Activated CD8-positive, alpha-beta memory T cell treated with anti-CD3 and anti-CD28 coated beads, Interleukin-2, amount 10 ng/mL, durations not matched to agents 7 days and 5 days (primary cell): ENCODE data around the gene DOCK10. TPM values are rescaled to one million over a fixed set of nuclear protein-coding genes. Genes with fewer than 3 reads are reported as not detected.
A peak's percentile ranks its signal among the peaks of the same experiment; 100 is the strongest.

ENCODE experiments used
- ATAC-seq: fragments of 150-1000 bp; cut with Tn5 transposase; one replicate; pipeline ENCODE4 v1.10.0; 2021; ENCODE audit warnings: moderate library complexity
- CTCF ChIA-PET: fragments of 350-600 bp; sonication (Branson Sonifier 250); formaldehyde crosslinking; loops from one replicate; lab custom pipeline; 2021; ENCODE audit warnings: antibody characterized with exemption; lab: Charles Lee
- DNase-seq: peaks from one replicate; pipeline ENCODE4 v3.0.0-alpha.2; 2020
- H3K27ac Mint-ChIP-seq: one replicate; pipeline ENCODE4 v1.8.0; 2021; ENCODE audit warnings: mild to moderate bottlenecking, mixed read lengths
- H3K27me3 Mint-ChIP-seq: one replicate; pipeline ENCODE4 v1.8.0; 2021; ENCODE audit warnings: mixed read lengths
- H3K36me3 Mint-ChIP-seq: one replicate; pipeline ENCODE4 v1.8.0; 2021; ENCODE audit warnings: mild to moderate bottlenecking, mixed read lengths
- H3K4me1 Mint-ChIP-seq: one replicate; pipeline ENCODE4 v1.8.0; 2021; ENCODE audit warnings: mixed read lengths
- H3K4me3 Mint-ChIP-seq: one replicate; pipeline ENCODE4 v1.8.0; 2021; ENCODE audit warnings: mild to moderate bottlenecking, moderate library complexity, mixed read lengths
- H3K9me3 Mint-ChIP-seq: one replicate; pipeline ENCODE4 v1.8.0; 2022; ENCODE audit warnings: low read depth, mixed read lengths
- total RNA-seq, 2 experiments: library from RNA; stranded (reverse); gene quantifications; one replicate each; pipeline ENCODE4 v1.2.3, GENCODE V29; 2021

Gene DOCK10
- total RNA-seq, 2 experiments from 2014 or later, result 251 to 271 TPM

- Mint-ChIP-seq H3K36me3 (peaks cover 49% of the 10 kb centered on the region), H3K4me1 (peaks cover 40% of the 10 kb centered on the region), H3K9me3 (peaks cover 2% of the 10 kb centered on the region), H3K27ac (no peak overlapping the region), H3K27me3 (no peaks in the 10 kb centered on the region), H3K4me3 (no peak overlapping the region)
- DNase-seq, result no peak
- CTCF ChIA-PET, result no interaction called here
- ATAC-seq, result no peak
Observed at GRCh38 chr2:224904381-224904780, 137.9 kb downstream of the DOCK10 start.

- Mint-ChIP-seq H3K4me1 (peaks cover 38% of the 10 kb centered on the region), H3K36me3 (peaks cover 48% of the 10 kb centered on the region)
- no peak for ATAC-seq
Observed at GRCh38 chr2:224903621-224904020, 138.6 kb downstream of the DOCK10 start.

GRCh38 chr2:224901121-224901676, 141.1 kb downstream of the DOCK10 start:
- ATAC-seq, result no peak

More at GRCh38 chr2:224903621-224904020, 138.6 kb downstream of the DOCK10 start:
- CTCF ChIA-PET, result no interaction called here
- Mint-ChIP-seq H3K27me3 (no peaks in the 10 kb centered on the region), H3K27ac (no peak overlapping the region), H3K9me3 (peaks cover 2% of the 10 kb centered on the region), H3K4me3 (no peak overlapping the region)
- DNase-seq, result no peak

GRCh38 chr2:224895377-224895776, 146.9 kb downstream of the DOCK10 start:
- DNase-seq, result no peak
- CTCF ChIA-PET, result interaction anchor here (0.7 to 1.6 kb wide), 5 partner anchors 10 to 114 kb away, joined by 3 to 7 read pairs (median 3); no protein-coding TSS in a partner anchor
- Mint-ChIP-seq H3K9me3 (no peaks in the 10 kb centered on the region), H3K36me3 (peaks cover 72% of the 10 kb centered on the region), H3K4me3 (no peak overlapping the region), H3K4me1 (peaks cover 59% of the 10 kb centered on the region), H3K27ac (peak overlapping the region; percentile 92), H3K27me3 (no peaks in the 10 kb centered on the region)
- ATAC-seq, result no peak

More at GRCh38 chr2:224901121-224901676, 141.1 kb downstream of the DOCK10 start:
- CTCF ChIA-PET, result no interaction called here
- peaks cover 40% of the 10 kb centered on the region for H3K4me1 Mint-ChIP-seq
- no peak overlapping the region for H3K27ac Mint-ChIP-seq
- no peaks in the 10 kb centered on the region for H3K27me3 Mint-ChIP-seq
- no peak overlapping the region for H3K4me3 Mint-ChIP-seq
- no peaks in the 10 kb centered on the region for H3K9me3 Mint-ChIP-seq
- no peak for DNase-seq
- H3K36me3 Mint-ChIP-seq, result peaks cover 42% of the 10 kb centered on the region

- peak overlapping the region; percentile 92 for H3K27ac Mint-ChIP-seq
- peak; percentile 84 for ATAC-seq
- H3K27me3 Mint-ChIP-seq, result no peaks in the 10 kb centered on the region
- H3K36me3 Mint-ChIP-seq, result peaks cover 77% of the 10 kb centered on the region
- H3K4me3 Mint-ChIP-seq, result peak overlapping the region; percentile 30
- H3K9me3 Mint-ChIP-seq, result no peaks in the 10 kb centered on the region
- CTCF ChIA-PET, result interaction anchor here (0.7 to 1.6 kb wide), 5 partner anchors 9 to 108 kb away, joined by 3 to 7 read pairs (median 3); no protein-coding TSS in a partner anchor
- H3K4me1 Mint-ChIP-seq, result peaks cover 60% of the 10 kb centered on the region
- DNase-seq, result no peak
Observed at GRCh38 chr2:224894356-224894755, 147.9 kb downstream of the DOCK10 start.

GRCh38 chr2:224893848-224894247, 148.4 kb downstream of the DOCK10 start:
- H3K4me3 Mint-ChIP-seq, result peak overlapping the region; percentile 30
- CTCF ChIA-PET, result interaction anchor here (0.9 kb wide), 1 partner anchor 29 kb away, joined by 3 read pairs; no protein-coding TSS in a partner anchor
- peaks cover 60% of the 10 kb centered on the region for H3K4me1 Mint-ChIP-seq
- H3K27ac Mint-ChIP-seq, result peak overlapping the region; percentile 92
- peaks cover 76% of the 10 kb centered on the region for H3K36me3 Mint-ChIP-seq
- no peaks in the 10 kb centered on the region for H3K27me3 Mint-ChIP-seq
- no peak for ATAC-seq
- DNase-seq, result no peak
- no peaks in the 10 kb centered on the region for H3K9me3 Mint-ChIP-seq

GRCh38 chr2:224892574-224893204, 149.6 kb downstream of the DOCK10 start:
- ATAC-seq (no peak), DNase-seq (no peak)
- no peaks in the 10 kb centered on the region for H3K27me3 Mint-ChIP-seq
- peak overlapping the region; percentile 66 for H3K27ac Mint-ChIP-seq
- peaks cover 78% of the 10 kb centered on the region for H3K36me3 Mint-ChIP-seq
- H3K9me3 Mint-ChIP-seq, result no peaks in the 10 kb centered on the region
- H3K4me3 Mint-ChIP-seq, result no peak overlapping the region
- peaks cover 60% of the 10 kb centered on the region for H3K4me1 Mint-ChIP-seq
- CTCF ChIA-PET, result interaction anchor here (1.0 kb wide), 1 partner anchor 110 kb away, joined by 3 read pairs; no protein-coding TSS in a partner anchor

GRCh38 chr2:224890372-224890771, 151.9 kb downstream of the DOCK10 start:
- DNase-seq (no peak), ATAC-seq (no peak)
- peaks cover 63% of the 10 kb centered on the region for H3K4me1 Mint-ChIP-seq
- peaks cover 80% of the 10 kb centered on the region for H3K36me3 Mint-ChIP-seq
- CTCF ChIA-PET, result interaction anchor here (1.1 kb wide), 1 partner anchor 112 kb away, joined by 4 read pairs; no protein-coding TSS in a partner anchor
- H3K4me3 Mint-ChIP-seq, result no peak overlapping the region
- no peaks in the 10 kb centered on the region for H3K27me3 Mint-ChIP-seq
- no peaks in the 10 kb centered on the region for H3K9me3 Mint-ChIP-seq
- no peak overlapping the region for H3K27ac Mint-ChIP-seq

- CTCF ChIA-PET, result interaction anchor here (0.7 kb wide), 1 partner anchor 115 kb away, joined by 4 read pairs; no protein-coding TSS in a partner anchor
- Mint-ChIP-seq H3K4me3 (no peak overlapping the region), H3K4me1 (peaks cover 58% of the 10 kb centered on the region), H3K36me3 (peaks cover 81% of the 10 kb centered on the region), H3K27me3 (no peaks in the 10 kb centered on the region), H3K9me3 (no peaks in the 10 kb centered on the region), H3K27ac (peak overlapping the region; percentile 72)
- ATAC-seq (no peak), DNase-seq (peak; percentile 47)
Observed at GRCh38 chr2:224887141-224887540, 155.1 kb downstream of the DOCK10 start.

- H3K36me3 Mint-ChIP-seq, result peaks cover 83% of the 10 kb centered on the region
- no peaks in the 10 kb centered on the region for H3K9me3 Mint-ChIP-seq
- no peak overlapping the region for H3K4me3 Mint-ChIP-seq
- no peaks in the 10 kb centered on the region for H3K27me3 Mint-ChIP-seq
- H3K27ac Mint-ChIP-seq, result peak overlapping the region; percentile 72
- DNase-seq, result no peak
- CTCF ChIA-PET, result interaction anchor here (0.7 to 2.0 kb wide), 4 partner anchors 9 to 1887 kb away, joined by 3 to 5 read pairs (median 4); partner anchors contain the start of gene DOCK10
- peaks cover 66% of the 10 kb centered on the region for H3K4me1 Mint-ChIP-seq
- peak; percentile 83 for ATAC-seq
Observed at GRCh38 chr2:224885836-224886547, 156.3 kb downstream of the DOCK10 start.

- no peaks in the 10 kb centered on the region for H3K9me3 Mint-ChIP-seq
- no peak overlapping the region for H3K27ac Mint-ChIP-seq
- H3K27me3 Mint-ChIP-seq, result no peaks in the 10 kb centered on the region
- CTCF ChIA-PET, result interaction anchor here (1.5 to 2.0 kb wide), 2 partner anchors 10 to 158 kb away, joined by 4 to 5 read pairs; partner anchors contain the start of gene DOCK10
- H3K4me1 Mint-ChIP-seq, result peaks cover 62% of the 10 kb centered on the region
- ATAC-seq, result no peak
- H3K36me3 Mint-ChIP-seq, result peaks cover 82% of the 10 kb centered on the region
- DNase-seq, result no peak
- H3K4me3 Mint-ChIP-seq, result no peak overlapping the region
Observed at GRCh38 chr2:224885291-224885690, 157.0 kb downstream of the DOCK10 start.

GRCh38 chr2:224884188-224884587, 158.1 kb downstream of the DOCK10 start:
- no peak overlapping the region for H3K4me3 Mint-ChIP-seq
- ATAC-seq, result no peak
- H3K36me3 Mint-ChIP-seq, result peaks cover 78% of the 10 kb centered on the region
- CTCF ChIA-PET, result interaction anchor here (0.7 to 1.1 kb wide), 2 partner anchors 49 to 125 kb away, joined by 3 to 4 read pairs; no protein-coding TSS in a partner anchor
- no peaks in the 10 kb centered on the region for H3K9me3 Mint-ChIP-seq
- no peak for DNase-seq
- no peak overlapping the region for H3K27ac Mint-ChIP-seq
- peaks cover 60% of the 10 kb centered on the region for H3K4me1 Mint-ChIP-seq
- no peaks in the 10 kb centered on the region for H3K27me3 Mint-ChIP-seq

- H3K9me3 Mint-ChIP-seq, result no peaks in the 10 kb centered on the region
- no peak for ATAC-seq
- no peak overlapping the region for H3K27ac Mint-ChIP-seq
- CTCF ChIA-PET, result interaction anchor here (1.1 kb wide), 1 partner anchor 126 kb away, joined by 4 read pairs; no protein-coding TSS in a partner anchor
- H3K27me3 Mint-ChIP-seq, result no peaks in the 10 kb centered on the region
- peaks cover 57% of the 10 kb centered on the region for H3K4me1 Mint-ChIP-seq
- no peak overlapping the region for H3K4me3 Mint-ChIP-seq
- no peak for DNase-seq
- peaks cover 79% of the 10 kb centered on the region for H3K36me3 Mint-ChIP-seq
Observed at GRCh38 chr2:224883700-224884099, 158.6 kb downstream of the DOCK10 start.
